Ascending aorta (tissue), 2 donors: ENCODE data around the gene LONP2. TPM values are rescaled to one million over a fixed set of nuclear protein-coding genes. Genes with fewer than 3 reads are reported as not detected.

Experiments used
- DNase-seq, 2 donors: peaks; one replicate each; pipeline ENCODE4 v3.0.0-alpha.2; 2019; ENCODE audit warnings: low spot score in 2 of 2
- H3K27ac ChIP-seq, 2 donors: fragments of 200-600 bp; sonication (generic); one replicate each; pipeline ENCODE4 v1.5.1; 2016 to 2017; ENCODE audit warnings: mild to moderate bottlenecking in 1 of 2
- H3K27me3 ChIP-seq: fragments of 200-600 bp; sonication (generic); one replicate; pipeline ENCODE4 v1.5.1; 2017
- H3K36me3 ChIP-seq, 2 donors: fragments of 200-600 bp; sonication (generic); one replicate each; pipeline ENCODE4 v1.5.1; 2016
- H3K4me1 ChIP-seq, 2 donors: fragments of 200-600 bp; sonication (generic); one replicate each; pipeline ENCODE4 v1.5.1; 2016 to 2017; ENCODE audit warnings: mild to moderate bottlenecking in 1 of 2
- H3K4me3 ChIP-seq, 2 donors: fragments of 200-600 bp; sonication (generic); one replicate each; pipeline ENCODE4 v1.5.1; 2016 to 2017; ENCODE audit warnings: mild to moderate bottlenecking in 1 of 2
- H3K9me3 ChIP-seq, 2 donors: fragments of 200-600 bp; sonication (generic); one replicate each; pipeline ENCODE4 v1.5.1; 2016
- CTCF ChIP-seq, 3 experiments: fragments of 200-600 bp in 2 of 3; fragments of 450-650 bp in 1 of 3; sonication (generic) in 2 of 3; IDR thresholded peaks; one replicate each; pipeline ENCODE4 v1.5.1; 2016 to 2019; ENCODE audit warnings: antibody characterized with exemption in 3 of 3, mild to moderate bottlenecking in 1 of 3, moderate library complexity in 1 of 3
- intact Hi-C: fragments of 100-400 bp; cut with DNase I; formaldehyde crosslinking; loops from one replicate; pipeline ENCODE4 v1.15.1; 2023
- total RNA-seq: library from RNA; depleted of rRNA; stranded (reverse); fragments of >200 nt; gene quantifications from one replicate; pipeline ENCODE4 v1.1.0, GENCODE V29; 2016

Gene LONP2
- total RNA-seq, 1 donor from 2014 or later = 70.0 TPM

GRCh38 chr16:48244863-48245195, 729 bp downstream of the LONP2 start:
- no peaks in the 10 kb centered on the region for H3K27me3 ChIP-seq
- TF ChIP-seq CTCF (IDR thresholded peaks at IDR 0.05) = no peak
- intact Hi-C loops = loop anchor here (1.0 to 10.0 kb wide), 2 partner anchors 140 to 364 kb away; partner anchors contain the start of gene SIAH1
- H3K4me3 ChIP-seq = peak overlapping the region; percentile 75 to 96
- H3K4me1 ChIP-seq = peaks cover 0 to 24% of the 10 kb centered on the region in 2 donors
- DNase-seq = no peak
- no peaks in the 10 kb centered on the region for H3K9me3 ChIP-seq
- peak overlapping the region; percentile 81 to 85 for H3K27ac ChIP-seq
- H3K36me3 ChIP-seq = no peaks in the 10 kb centered on the region

GRCh38 chr16:48246066-48246465, 2.0 kb downstream of the LONP2 start:
- Histone ChIP-seq H3K27me3 (no peaks in the 10 kb centered on the region), H3K4me1 (peaks cover 0 to 24% of the 10 kb centered on the region in 2 donors), H3K9me3 (no peaks in the 10 kb centered on the region), H3K36me3 (no peaks in the 10 kb centered on the region), H3K4me3 (peak overlapping the region in 1 of 2 donors; percentile 75), H3K27ac (no peak overlapping the region)
- TF ChIP-seq CTCF (IDR thresholded peaks at IDR 0.05) = no peak
- DNase-seq = no peak
- intact Hi-C loops = loop anchor here (10.0 kb wide), 1 partner anchor 139 kb away; the partner anchor contains the start of gene SIAH1

- Histone ChIP-seq H3K4me1 (peaks cover 0 to 24% of the 10 kb centered on the region in 2 donors), H3K9me3 (no peaks in the 10 kb centered on the region), H3K36me3 (peaks cover 0 to 4% of the 10 kb centered on the region in 2 donors), H3K4me3 (peak within 1 kb of the TSS in 1 of 2 donors; percentile 75), H3K27ac (no peak within 1 kb of the TSS), H3K27me3 (no peaks in the 10 kb centered on the region)
- intact Hi-C loops = loop anchor here (10.0 kb wide), 1 partner anchor 137 kb away; the partner anchor contains the start of gene SIAH1
- TF ChIP-seq CTCF (IDR thresholded peaks at IDR 0.05) = no peak
- no peak for DNase-seq
These were observed 3.2 kb downstream of the LONP2 start, which contains the start of gene ABCC11 for GRCh38 chr16:48247311-48247710. Gene ABCC11 (minus strand): TSS chr16:48247539. CDS start chr16:48231921, 15,618 bp downstream.

- Histone ChIP-seq H3K27me3 (no peaks in the 10 kb centered on the region), H3K4me1 (peaks cover 0 to 12% of the 10 kb centered on the region in 2 donors), H3K36me3 (peaks cover 18 to 22% of the 10 kb centered on the region in 2 donors), H3K4me3 (no peak overlapping the region), H3K27ac (no peak overlapping the region), H3K9me3 (no peaks in the 10 kb centered on the region)
- no peak for TF ChIP-seq CTCF (IDR thresholded peaks at IDR 0.05)
- intact Hi-C loops = no loop called here
- DNase-seq = no peak
These were observed 6.6 kb downstream of the LONP2 start for GRCh38 chr16:48250520-48251278.

GRCh38 chr16:48252013-48252412, 7.9 kb downstream of the LONP2 start:
- no peak for DNase-seq
- Histone ChIP-seq H3K4me3 (no peak overlapping the region), H3K4me1 (peaks cover 0 to 3% of the 10 kb centered on the region in 2 donors), H3K27me3 (no peaks in the 10 kb centered on the region), H3K36me3 (peaks cover 18 to 22% of the 10 kb centered on the region in 2 donors), H3K27ac (no peak overlapping the region), H3K9me3 (no peaks in the 10 kb centered on the region)
- intact Hi-C loops = no loop called here
- TF ChIP-seq CTCF (IDR thresholded peaks at IDR 0.05) = no peak
